GM23338 (cell line): ENCODE data around the gene LOXL4. TPM values are rescaled to one million over a fixed set of nuclear protein-coding genes. Genes with fewer than 3 reads are reported as not detected.

Experiments
- ATAC-seq: fragments of 200-7000 bp; cut with Tn5 transposase; 3 replicates; pipeline ENCODE4 v1.9.1; 2020
- DNase-seq: peaks from one replicate; pipeline ENCODE4 v3.0.0-alpha.2; 2015; ENCODE audit warnings: low spot score
- H2AFZ ChIP-seq: fragments of 200-600 bp; sonication (generic); 2 replicates; pipeline ENCODE4 v1.8.0; 2016; ENCODE audit warnings: antibody characterized with exemption, mild to moderate bottlenecking, moderate library complexity
- H3F3A ChIP-seq: fragments of 200-600 bp; sonication (generic); replicated peaks from 2 replicates; pipeline ENCODE4 v1.8.0; 2017; ENCODE audit warnings: antibody characterized with exemption, mixed run types, low read depth
- H3K27ac ChIP-seq: fragments of 200-600 bp; sonication (generic); 2 replicates; pipeline ENCODE4 v1.6.1; 2016; ENCODE audit warnings: low read depth
- H3K27me3 ChIP-seq: fragments of 200-600 bp; sonication (generic); 2 replicates; pipeline ENCODE4 v1.8.0; 2016; ENCODE audit warnings: mild to moderate bottlenecking, mixed run types, moderate library complexity; ENCODE audit not compliant: insufficient read depth
- H3K36me3 ChIP-seq: fragments of 200-600 bp; sonication (generic); 2 replicates; pipeline ENCODE4 v1.8.0; 2016; ENCODE audit warnings: mild to moderate bottlenecking; ENCODE audit not compliant: insufficient read depth
- H3K4me1 ChIP-seq: fragments of 200-600 bp; sonication (generic); 2 replicates; pipeline ENCODE4 v1.8.0; 2016; ENCODE audit warnings: mild to moderate bottlenecking, moderate library complexity; ENCODE audit not compliant: insufficient read depth
- H3K4me2 ChIP-seq: fragments of 200-600 bp; sonication (generic); 2 replicates; pipeline ENCODE4 v1.7.1; 2017; ENCODE audit warnings: mixed run types
- H3K4me3 ChIP-seq: fragments of 200-600 bp; sonication (generic); 2 replicates; pipeline ENCODE4 v1.6.1; 2016; ENCODE audit warnings: mixed run types
- H3K79me2 ChIP-seq: fragments of 200-600 bp; sonication (generic); replicated peaks from 2 replicates; pipeline ENCODE4 v1.8.0; 2017; ENCODE audit warnings: mild to moderate bottlenecking; ENCODE audit not compliant: insufficient read depth
- H3K9me2 ChIP-seq: fragments of 200-600 bp; sonication (generic); 2 replicates; pipeline ENCODE4 v1.8.0; 2017; ENCODE audit not compliant: insufficient read depth
- H4K20me1 ChIP-seq: fragments of 200-600 bp; sonication (generic); replicated peaks from 2 replicates; pipeline ENCODE4 v1.8.0; 2017; ENCODE audit warnings: mild to moderate bottlenecking; ENCODE audit not compliant: insufficient read depth
- H3K27ac Mint-ChIP-seq: 2 replicates; pipeline ENCODE4 v1.8.0; 2020; ENCODE audit warnings: inconsistent platforms, mild to moderate bottlenecking, moderate library complexity, mixed read lengths
- H3K27me3 Mint-ChIP-seq: 3 replicates; pipeline ENCODE4 v1.8.0; 2022; ENCODE audit warnings: low read depth, mild to moderate bottlenecking, moderate library complexity, mixed read lengths, inconsistent platforms; ENCODE audit not compliant: insufficient read depth, poor library complexity
- H3K36me3 Mint-ChIP-seq: 3 replicates; pipeline ENCODE4 v1.8.0; 2021; ENCODE audit warnings: low read depth, mild to moderate bottlenecking, inconsistent platforms, moderate library complexity, mixed read lengths
- H3K4me1 Mint-ChIP-seq: 3 replicates; pipeline ENCODE4 v1.8.0; 2020; ENCODE audit warnings: mild to moderate bottlenecking, inconsistent platforms, mixed read lengths
- H3K4me3 Mint-ChIP-seq: 3 replicates; pipeline ENCODE4 v1.8.0; 2021; ENCODE audit warnings: moderate library complexity, mild to moderate bottlenecking, inconsistent platforms, mixed read lengths
- H3K9me3 Mint-ChIP-seq: 3 replicates; pipeline ENCODE4 v1.8.0; 2020; ENCODE audit warnings: moderate library complexity, mild to moderate bottlenecking, inconsistent platforms, mixed read lengths
- CREB1 ChIP-seq: fragments of 250-450 bp; sonication (Bioruptor Pico); IDR thresholded peaks from 2 replicates; pipeline ENCODE4 v1.5.0; 2020; ENCODE audit warnings: low read depth, mild to moderate bottlenecking, moderate library complexity
- EZH2 ChIP-seq: fragments of 200-600 bp; sonication (generic); IDR thresholded peaks from one replicate; pipeline ENCODE4 v1.8.0; 2017; ENCODE audit warnings: antibody characterized with exemption, mild to moderate bottlenecking, low read depth; ENCODE audit not compliant: unreplicated experiment
- EZH2phosphoT487 ChIP-seq: fragments of 200-600 bp; sonication (generic); IDR thresholded peaks from one replicate; pipeline ENCODE4 v1.8.1; 2018; ENCODE audit warnings: antibody characterized with exemption; ENCODE audit not compliant: unreplicated experiment
- JUNB ChIP-seq: IDR thresholded peaks from one replicate; pipeline ENCODE4 v1.6.1; 2016; ENCODE audit warnings: antibody characterized with exemption; ENCODE audit not compliant: unreplicated experiment
- NANOG ChIP-seq: IDR thresholded peaks from 2 replicates; pipeline ENCODE4 v1.6.1; 2016; ENCODE audit warnings: antibody characterized with exemption, borderline replicate concordance
- POLR2AphosphoS5 ChIP-seq: IDR thresholded peaks from 2 replicates; pipeline ENCODE4 v1.6.1; 2016; ENCODE audit warnings: antibody characterized with exemption, low read depth
- STAT1 ChIP-seq: IDR thresholded peaks from one replicate; pipeline ENCODE4 v1.6.1; 2016; ENCODE audit warnings: antibody characterized with exemption; ENCODE audit not compliant: unreplicated experiment
- ZNF331 ChIP-seq: fragments of 250-450 bp; sonication (Bioruptor Pico); IDR thresholded peaks from 2 replicates; pipeline ENCODE4 v1.5.0; 2020; ENCODE audit warnings: low read depth, mild to moderate bottlenecking, moderate library complexity
- polyA plus RNA-seq: library from polyadenylated mRNA; unstranded; fragments of >200 nt; fragmentation: Nextera tagmentation; extraction: Ambion mirVana; gene quantifications from 2 replicates; pipeline ENCODE4 v1.2.1, GENCODE V29; 2016
- total RNA-seq: library from RNA; depleted of rRNA; stranded (reverse); fragments of >200 nt; shearing (Covaris generic); gene quantifications from 2 replicates; pipeline ENCODE4 v1.2.3, GENCODE V29; 2014
- TF ChIP-seq, protein P1 (sequence below): IDR thresholded peaks from 2 replicates; pipeline ENCODE4 v1.6.1; 2016; ENCODE audit warnings: antibody characterized with exemption
- TF ChIP-seq, protein P2 (sequence below): fragments of 250-450 bp; sonication (Bioruptor Pico); IDR thresholded peaks from 2 replicates; pipeline ENCODE4 v1.5.0; 2020; ENCODE audit warnings: mild to moderate bottlenecking, moderate library complexity
- TF ChIP-seq, protein P3 (sequence below): IDR thresholded peaks from one replicate; pipeline ENCODE4 v1.6.1; 2018; ENCODE audit warnings: antibody characterized with exemption; ENCODE audit not compliant: unreplicated experiment

The LOXL4 gene
- total and polyA plus RNA-seq, 2 experiments from 2014 or later: 0.21 to 0.38 TPM

DNA sequence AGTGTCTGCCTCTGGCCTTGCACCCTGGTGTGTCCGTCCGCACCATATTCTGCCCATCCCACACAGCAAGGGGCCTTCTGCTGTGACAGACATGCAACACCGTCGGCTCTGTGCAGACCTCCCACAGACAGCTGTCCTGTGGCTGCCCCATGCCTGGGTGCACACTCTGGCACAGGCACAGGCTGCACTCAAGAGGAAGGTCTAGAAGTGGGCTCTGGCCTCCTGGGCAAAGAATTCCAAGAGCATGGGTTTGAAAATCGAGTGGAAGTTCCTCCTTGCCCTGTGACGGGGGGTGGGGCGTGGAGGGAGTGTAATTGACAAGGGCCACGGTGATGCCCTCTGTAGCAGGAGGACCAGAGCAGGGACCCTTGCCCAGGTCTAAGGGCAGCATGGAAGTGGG is 4.3 kb upstream of the LOXL4 start:
- H3K27me3 Mint-ChIP-seq: peaks cover 10% of the 10 kb centered on the region
- H3K9me2 ChIP-seq: peaks cover 11% of the 10 kb centered on the region; the same call in 1 of the 2 replicates
- H3K4me3 Mint-ChIP-seq: no peak overlapping the region
- H3K4me2 ChIP-seq: no peak overlapping the region
- H3K9me3 Mint-ChIP-seq: 0 out of 3 replicates have a peak, but pooled peaks cover 3% of the 10 kb centered on the region
- no peak overlapping the region for H3K4me3 ChIP-seq
- peaks cover 10% of the 10 kb centered on the region for H3K4me1 ChIP-seq
- no peaks in the 10 kb centered on the region for H4K20me1 ChIP-seq
- H3K36me3 ChIP-seq: no peaks in the 10 kb centered on the region
- peaks cover 28% of the 10 kb centered on the region for H3K4me1 Mint-ChIP-seq
- no peak overlapping the region for H2AFZ ChIP-seq
- DNase-seq (no peak), ATAC-seq (no peak)
- H3K36me3 Mint-ChIP-seq: no peaks in the 10 kb centered on the region
- no peak overlapping the region for H3K27ac Mint-ChIP-seq
- no peaks in the 10 kb centered on the region for H3K79me2 ChIP-seq
- TF ChIP-seq EZH2 (no peak), CREB1 (CRISPR knock-in tag) (no peak), POLR2AphosphoS5 (no peak), JUNB (no peak), STAT1 (no peak), EZH2phosphoT487 (no peak), NANOG (no peak), ZNF331 (CRISPR knock-in tag) (no peak)
- TF ChIP-seq, protein P1, sequence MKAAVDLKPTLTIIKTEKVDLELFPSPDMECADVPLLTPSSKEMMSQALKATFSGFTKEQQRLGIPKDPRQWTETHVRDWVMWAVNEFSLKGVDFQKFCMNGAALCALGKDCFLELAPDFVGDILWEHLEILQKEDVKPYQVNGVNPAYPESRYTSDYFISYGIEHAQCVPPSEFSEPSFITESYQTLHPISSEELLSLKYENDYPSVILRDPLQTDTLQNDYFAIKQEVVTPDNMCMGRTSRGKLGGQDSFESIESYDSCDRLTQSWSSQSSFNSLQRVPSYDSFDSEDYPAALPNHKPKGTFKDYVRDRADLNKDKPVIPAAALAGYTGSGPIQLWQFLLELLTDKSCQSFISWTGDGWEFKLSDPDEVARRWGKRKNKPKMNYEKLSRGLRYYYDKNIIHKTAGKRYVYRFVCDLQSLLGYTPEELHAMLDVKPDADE: no peak
- TF ChIP-seq, protein P2, sequence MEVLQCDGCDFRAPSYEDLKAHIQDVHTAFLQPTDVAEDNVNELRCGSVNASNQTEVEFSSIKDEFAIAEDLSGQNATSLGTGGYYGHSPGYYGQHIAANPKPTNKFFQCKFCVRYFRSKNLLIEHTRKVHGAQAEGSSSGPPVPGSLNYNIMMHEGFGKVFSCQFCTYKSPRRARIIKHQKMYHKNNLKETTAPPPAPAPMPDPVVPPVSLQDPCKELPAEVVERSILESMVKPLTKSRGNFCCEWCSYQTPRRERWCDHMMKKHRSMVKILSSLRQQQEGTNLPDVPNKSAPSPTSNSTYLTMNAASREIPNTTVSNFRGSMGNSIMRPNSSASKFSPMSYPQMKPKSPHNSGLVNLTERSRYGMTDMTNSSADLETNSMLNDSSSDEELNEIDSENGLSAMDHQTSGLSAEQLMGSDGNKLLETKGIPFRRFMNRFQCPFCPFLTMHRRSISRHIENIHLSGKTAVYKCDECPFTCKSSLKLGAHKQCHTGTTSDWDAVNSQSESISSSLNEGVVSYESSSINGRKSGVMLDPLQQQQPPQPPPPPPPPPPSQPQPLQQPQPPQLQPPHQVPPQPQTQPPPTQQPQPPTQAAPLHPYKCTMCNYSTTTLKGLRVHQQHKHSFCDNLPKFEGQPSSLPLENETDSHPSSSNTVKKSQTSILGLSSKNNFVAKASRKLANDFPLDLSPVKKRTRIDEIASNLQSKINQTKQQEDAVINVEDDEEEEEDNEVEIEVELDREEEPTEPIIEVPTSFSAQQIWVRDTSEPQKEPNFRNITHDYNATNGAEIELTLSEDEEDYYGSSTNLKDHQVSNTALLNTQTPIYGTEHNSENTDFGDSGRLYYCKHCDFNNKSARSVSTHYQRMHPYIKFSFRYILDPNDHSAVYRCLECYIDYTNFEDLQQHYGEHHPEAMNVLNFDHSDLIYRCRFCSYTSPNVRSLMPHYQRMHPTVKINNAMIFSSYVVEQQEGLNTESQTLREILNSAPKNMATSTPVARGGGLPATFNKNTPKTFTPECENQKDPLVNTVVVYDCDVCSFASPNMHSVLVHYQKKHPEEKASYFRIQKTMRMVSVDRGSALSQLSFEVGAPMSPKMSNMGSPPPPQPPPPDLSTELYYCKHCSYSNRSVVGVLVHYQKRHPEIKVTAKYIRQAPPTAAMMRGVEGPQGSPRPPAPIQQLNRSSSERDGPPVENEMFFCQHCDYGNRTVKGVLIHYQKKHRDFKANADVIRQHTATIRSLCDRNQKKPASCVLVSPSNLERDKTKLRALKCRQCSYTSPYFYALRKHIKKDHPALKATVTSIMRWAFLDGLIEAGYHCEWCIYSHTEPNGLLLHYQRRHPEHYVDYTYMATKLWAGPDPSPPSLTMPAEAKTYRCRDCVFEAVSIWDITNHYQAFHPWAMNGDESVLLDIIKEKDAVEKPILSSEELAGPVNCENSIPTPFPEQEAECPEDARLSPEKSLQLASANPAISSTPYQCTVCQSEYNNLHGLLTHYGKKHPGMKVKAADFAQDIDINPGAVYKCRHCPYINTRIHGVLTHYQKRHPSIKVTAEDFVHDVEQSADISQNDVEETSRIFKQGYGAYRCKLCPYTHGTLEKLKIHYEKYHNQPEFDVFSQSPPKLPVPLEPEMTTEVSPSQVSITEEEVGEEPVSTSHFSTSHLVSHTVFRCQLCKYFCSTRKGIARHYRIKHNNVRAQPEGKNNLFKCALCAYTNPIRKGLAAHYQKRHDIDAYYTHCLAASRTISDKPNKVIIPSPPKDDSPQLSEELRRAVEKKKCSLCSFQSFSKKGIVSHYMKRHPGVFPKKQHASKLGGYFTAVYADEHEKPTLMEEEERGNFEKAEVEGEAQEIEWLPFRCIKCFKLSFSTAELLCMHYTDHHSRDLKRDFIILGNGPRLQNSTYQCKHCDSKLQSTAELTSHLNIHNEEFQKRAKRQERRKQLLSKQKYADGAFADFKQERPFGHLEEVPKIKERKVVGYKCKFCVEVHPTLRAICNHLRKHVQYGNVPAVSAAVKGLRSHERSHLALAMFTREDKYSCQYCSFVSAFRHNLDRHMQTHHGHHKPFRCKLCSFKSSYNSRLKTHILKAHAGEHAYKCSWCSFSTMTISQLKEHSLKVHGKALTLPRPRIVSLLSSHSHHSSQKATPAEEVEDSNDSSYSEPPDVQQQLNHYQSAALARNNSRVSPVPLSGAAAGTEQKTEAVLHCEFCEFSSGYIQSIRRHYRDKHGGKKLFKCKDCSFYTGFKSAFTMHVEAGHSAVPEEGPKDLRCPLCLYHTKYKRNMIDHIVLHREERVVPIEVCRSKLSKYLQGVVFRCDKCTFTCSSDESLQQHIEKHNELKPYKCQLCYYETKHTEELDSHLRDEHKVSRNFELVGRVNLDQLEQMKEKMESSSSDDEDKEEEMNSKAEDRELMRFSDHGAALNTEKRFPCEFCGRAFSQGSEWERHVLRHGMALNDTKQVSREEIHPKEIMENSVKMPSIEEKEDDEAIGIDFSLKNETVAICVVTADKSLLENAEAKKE (CRISPR knock-in tag): no peak
- TF ChIP-seq, protein P3, sequence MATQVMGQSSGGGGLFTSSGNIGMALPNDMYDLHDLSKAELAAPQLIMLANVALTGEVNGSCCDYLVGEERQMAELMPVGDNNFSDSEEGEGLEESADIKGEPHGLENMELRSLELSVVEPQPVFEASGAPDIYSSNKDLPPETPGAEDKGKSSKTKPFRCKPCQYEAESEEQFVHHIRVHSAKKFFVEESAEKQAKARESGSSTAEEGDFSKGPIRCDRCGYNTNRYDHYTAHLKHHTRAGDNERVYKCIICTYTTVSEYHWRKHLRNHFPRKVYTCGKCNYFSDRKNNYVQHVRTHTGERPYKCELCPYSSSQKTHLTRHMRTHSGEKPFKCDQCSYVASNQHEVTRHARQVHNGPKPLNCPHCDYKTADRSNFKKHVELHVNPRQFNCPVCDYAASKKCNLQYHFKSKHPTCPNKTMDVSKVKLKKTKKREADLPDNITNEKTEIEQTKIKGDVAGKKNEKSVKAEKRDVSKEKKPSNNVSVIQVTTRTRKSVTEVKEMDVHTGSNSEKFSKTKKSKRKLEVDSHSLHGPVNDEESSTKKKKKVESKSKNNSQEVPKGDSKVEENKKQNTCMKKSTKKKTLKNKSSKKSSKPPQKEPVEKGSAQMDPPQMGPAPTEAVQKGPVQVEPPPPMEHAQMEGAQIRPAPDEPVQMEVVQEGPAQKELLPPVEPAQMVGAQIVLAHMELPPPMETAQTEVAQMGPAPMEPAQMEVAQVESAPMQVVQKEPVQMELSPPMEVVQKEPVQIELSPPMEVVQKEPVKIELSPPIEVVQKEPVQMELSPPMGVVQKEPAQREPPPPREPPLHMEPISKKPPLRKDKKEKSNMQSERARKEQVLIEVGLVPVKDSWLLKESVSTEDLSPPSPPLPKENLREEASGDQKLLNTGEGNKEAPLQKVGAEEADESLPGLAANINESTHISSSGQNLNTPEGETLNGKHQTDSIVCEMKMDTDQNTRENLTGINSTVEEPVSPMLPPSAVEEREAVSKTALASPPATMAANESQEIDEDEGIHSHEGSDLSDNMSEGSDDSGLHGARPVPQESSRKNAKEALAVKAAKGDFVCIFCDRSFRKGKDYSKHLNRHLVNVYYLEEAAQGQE: no peak
- H3K27ac ChIP-seq: no peak overlapping the region
- H3F3A ChIP-seq: no peaks in the 10 kb centered on the region
- H3K27me3 ChIP-seq: peaks cover 11% of the 10 kb centered on the region; the same call in 1 of the 2 replicates
